GM23248 (cell line): Measurements from ENCODE around the gene CENPX. TPM values are rescaled to one million over a fixed set of nuclear protein-coding genes. Genes with fewer than 3 reads are reported as not detected.

ENCODE experiments used
- DNase-seq: peaks from one replicate; pipeline ENCODE4 v3.0.0-alpha.2; 2015
- H2AFZ ChIP-seq: fragments of 200-600 bp; sonication (generic); 2 replicates; pipeline ENCODE4 v1.6.1; 2016; ENCODE audit warnings: antibody characterized with exemption
- H3F3A ChIP-seq: fragments of 200-600 bp; sonication (generic); 2 replicates; pipeline ENCODE4 v1.6.1; 2016; ENCODE audit warnings: mild to moderate bottlenecking, antibody characterized with exemption, mixed run types; ENCODE audit not compliant: insufficient read depth
- H3K27ac ChIP-seq: fragments of 200-600 bp; sonication (generic); 2 replicates; pipeline ENCODE4 v1.5.1; 2016; ENCODE audit warnings: mild to moderate bottlenecking
- H3K27me3 ChIP-seq: fragments of 200-600 bp; sonication (generic); replicated peaks from 2 replicates; pipeline ENCODE4 v1.6.1; 2016; ENCODE audit warnings: mild to moderate bottlenecking; ENCODE audit not compliant: insufficient read depth
- H3K36me3 ChIP-seq: fragments of 200-600 bp; sonication (generic); 2 replicates; pipeline ENCODE4 v1.6.1; 2016; ENCODE audit warnings: low read depth, mild to moderate bottlenecking
- H3K4me1 ChIP-seq: fragments of 200-600 bp; sonication (generic); 2 replicates; pipeline ENCODE4 v1.6.1; 2016; ENCODE audit warnings: mild to moderate bottlenecking; ENCODE audit not compliant: insufficient read depth
- H3K4me2 ChIP-seq: fragments of 200-600 bp; sonication (generic); one replicate; pipeline ENCODE4 v1.6.1; 2016; ENCODE audit warnings: mild to moderate bottlenecking; ENCODE audit not compliant: unreplicated experiment
- H3K4me3 ChIP-seq: fragments of 200-600 bp; sonication (generic); 2 replicates; pipeline ENCODE4 v1.5.1; 2016; ENCODE audit warnings: mild to moderate bottlenecking
- H3K79me2 ChIP-seq: fragments of 200-600 bp; sonication (generic); 2 replicates; pipeline ENCODE4 v1.6.1; 2016; ENCODE audit warnings: mild to moderate bottlenecking; ENCODE audit not compliant: insufficient read depth
- H3K9ac ChIP-seq: fragments of 200-600 bp; sonication (generic); 2 replicates; pipeline ENCODE4 v1.6.1; 2016; ENCODE audit warnings: mild to moderate bottlenecking
- H3K9me2 ChIP-seq: fragments of 200-600 bp; sonication (generic); 2 replicates; pipeline ENCODE4 v1.6.1; 2016; ENCODE audit warnings: mixed run types, mild to moderate bottlenecking, moderate library complexity; ENCODE audit not compliant: insufficient read depth
- H3K9me3 ChIP-seq: fragments of 200-600 bp; sonication (generic); one replicate; pipeline ENCODE4 v1.6.1; 2017; ENCODE audit warnings: low read depth
- H4K20me1 ChIP-seq: fragments of 200-600 bp; sonication (generic); 2 replicates; pipeline ENCODE4 v1.6.0; 2016; ENCODE audit not compliant: insufficient read depth
- EZH2 ChIP-seq: fragments of 200-600 bp; sonication (generic); IDR thresholded peaks from 2 replicates; pipeline ENCODE4 v1.6.1; 2018; ENCODE audit warnings: antibody characterized with exemption, mild to moderate bottlenecking; ENCODE audit not compliant: insufficient read depth, poor library complexity, severe bottlenecking
- EZH2phosphoT487 ChIP-seq: fragments of 200-600 bp; sonication (generic); IDR thresholded peaks from 2 replicates; pipeline ENCODE4 v1.6.1; 2018; ENCODE audit warnings: antibody characterized with exemption, moderate library complexity, mild to moderate bottlenecking, low read depth; ENCODE audit not compliant: insufficient read depth
- WGBS, 2 experiments: methylation state at CpG; one replicate each; pipeline ENCODE4 v1.1.6; 2015 to 2017; ENCODE audit warnings: low lambda C conversion rate in 2 of 2, low coverage in 1 of 2; ENCODE audit errors: missing lambda C conversion rate in 2 of 2; 5-methylcytosine and 5-hydroxymethylcytosine counted together
- in situ Hi-C: fragments of 300-500 bp; cut with MboI; formaldehyde crosslinking; loops from 2 replicates; pipeline ENCODE4 v1.15.0; 2020
- polyA plus RNA-seq: library from polyadenylated mRNA; unstranded; fragments of >200 nt; fragmentation: Nextera tagmentation; extraction: Ambion mirVana; gene quantifications from 2 replicates; pipeline ENCODE4 v1.2.1, GENCODE V29; 2016
- total RNA-seq: library from RNA; depleted of rRNA; stranded (reverse); fragments of >200 nt; shearing (Covaris generic); gene quantifications from 2 replicates; pipeline ENCODE4 v1.2.3, GENCODE V29; 2014

Gene CENPX
- total and polyA plus RNA-seq, 2 experiments from 2014 or later: 43.9 to 68.6 TPM

GRCh38 chr17:82017612-82018151, 5.0 kb downstream of the CENPX start:
- WGBS, 2 experiments: 81 to 82% methylated on average over 11 to 12 of the region's 13 CpGs
- no peaks in the 10 kb centered on the region for H4K20me1 ChIP-seq
- in situ Hi-C loops: no loop called here

GRCh38 chr17:82016875-82017459, 5.7 kb downstream of the CENPX start:
- no peak overlapping the region for H3K4me2 ChIP-seq
- no peak overlapping the region for H3K4me3 ChIP-seq
- H3K27ac ChIP-seq: no peak overlapping the region
- H3K36me3 ChIP-seq: no peaks in the 10 kb centered on the region
- no peaks in the 10 kb centered on the region for H3F3A ChIP-seq
- no peaks in the 10 kb centered on the region for H3K9me3 ChIP-seq
- no peaks in the 10 kb centered on the region for H3K9me2 ChIP-seq
- H4K20me1 ChIP-seq: no peaks in the 10 kb centered on the region
- no peak for DNase-seq
- H3K27me3 ChIP-seq: no peaks in the 10 kb centered on the region
- no peaks in the 10 kb centered on the region for H3K4me1 ChIP-seq
- H3K9ac ChIP-seq: no peak overlapping the region
- no peak overlapping the region for H2AFZ ChIP-seq
- TF ChIP-seq EZH2phosphoT487: no peak
- in situ Hi-C loops: no loop called here
- 74 to 86% methylated on average over 22 to 23 of the region's 24 CpGs for WGBS, 2 experiments
- H3K79me2 ChIP-seq: no peaks in the 10 kb centered on the region

More at GRCh38 chr17:82017612-82018151, 5.0 kb downstream of the CENPX start:
- H3K79me2 ChIP-seq: no peaks in the 10 kb centered on the region
- no peak for TF ChIP-seq EZH2phosphoT487
- TF ChIP-seq EZH2: no peak
- DNase-seq: no peak
- no peaks in the 10 kb centered on the region for H3K4me1 ChIP-seq
- no peaks in the 10 kb centered on the region for H3K27me3 ChIP-seq
- H3K36me3 ChIP-seq: no peaks in the 10 kb centered on the region
- no peak overlapping the region for H3K27ac ChIP-seq
- no peak overlapping the region for H3K9ac ChIP-seq
- no peaks in the 10 kb centered on the region for H3K9me2 ChIP-seq
- no peaks in the 10 kb centered on the region for H3K9me3 ChIP-seq
- no peaks in the 10 kb centered on the region for H3F3A ChIP-seq
- H2AFZ ChIP-seq: no peak overlapping the region
- no peak overlapping the region for H3K4me3 ChIP-seq
- H3K4me2 ChIP-seq: no peak overlapping the region

GRCh38 chr17:82016061-82016874, 6.4 kb downstream of the CENPX start:
- H3K4me3 ChIP-seq: no peak overlapping the region
- no peaks in the 10 kb centered on the region for H3K9me2 ChIP-seq
- H3K27me3 ChIP-seq: no peaks in the 10 kb centered on the region
- TF ChIP-seq EZH2: no peak
- H3K9me3 ChIP-seq: no peaks in the 10 kb centered on the region
- DNase-seq: no peak
- no peak overlapping the region for H3K4me2 ChIP-seq
- no peaks in the 10 kb centered on the region for H3K79me2 ChIP-seq
- no peak overlapping the region for H2AFZ ChIP-seq
- WGBS, 2 experiments: 87 to 89% methylated on average over 20 to 23 of the region's 28 CpGs
- no peak overlapping the region for H3K9ac ChIP-seq
- H3F3A ChIP-seq: no peaks in the 10 kb centered on the region
- H3K27ac ChIP-seq: no peak overlapping the region
- no peaks in the 10 kb centered on the region for H3K36me3 ChIP-seq
- in situ Hi-C loops: no loop called here
- H4K20me1 ChIP-seq: no peaks in the 10 kb centered on the region
- no peaks in the 10 kb centered on the region for H3K4me1 ChIP-seq

- in situ Hi-C loops: no loop called here
- H3K27me3 ChIP-seq: no peaks in the 10 kb centered on the region
- no peak overlapping the region for H2AFZ ChIP-seq
- no peaks in the 10 kb centered on the region for H3K4me1 ChIP-seq
- H4K20me1 ChIP-seq: no peaks in the 10 kb centered on the region
- no peak overlapping the region for H3K27ac ChIP-seq
- WGBS, 2 experiments: 80% methylated on average over 20 to 24 of the region's 24 CpGs
- no peak for DNase-seq
- no peaks in the 10 kb centered on the region for H3F3A ChIP-seq
- H3K4me3 ChIP-seq: no peak overlapping the region
- no peaks in the 10 kb centered on the region for H3K9me2 ChIP-seq
- TF ChIP-seq EZH2phosphoT487: no peak
- TF ChIP-seq EZH2: no peak
- H3K79me2 ChIP-seq: no peaks in the 10 kb centered on the region
- no peaks in the 10 kb centered on the region for H3K9me3 ChIP-seq
- H3K4me2 ChIP-seq: no peak overlapping the region
- H3K9ac ChIP-seq: no peak overlapping the region
- no peaks in the 10 kb centered on the region for H3K36me3 ChIP-seq
These were observed 7.2 kb downstream of the CENPX start for GRCh38 chr17:82015311-82015971.
